HG03432 (cell line): Measurements from ENCODE around the gene C15orf40.
"Not testable (repeated sequence)": the region's sequence is repeated elsewhere in the genome, so short reads cannot be mapped to it uniquely, and the experiment has no call there.

ENCODE experiments used
- ATAC-seq: cut with Tn5 transposase; IDR thresholded peaks from one replicate; pipeline ENCODE4 v1.9.1; 2021; ENCODE audit warnings: mild to moderate bottlenecking, moderate library complexity; ENCODE audit not compliant: unreplicated experiment

C15orf40 gene

DNA sequence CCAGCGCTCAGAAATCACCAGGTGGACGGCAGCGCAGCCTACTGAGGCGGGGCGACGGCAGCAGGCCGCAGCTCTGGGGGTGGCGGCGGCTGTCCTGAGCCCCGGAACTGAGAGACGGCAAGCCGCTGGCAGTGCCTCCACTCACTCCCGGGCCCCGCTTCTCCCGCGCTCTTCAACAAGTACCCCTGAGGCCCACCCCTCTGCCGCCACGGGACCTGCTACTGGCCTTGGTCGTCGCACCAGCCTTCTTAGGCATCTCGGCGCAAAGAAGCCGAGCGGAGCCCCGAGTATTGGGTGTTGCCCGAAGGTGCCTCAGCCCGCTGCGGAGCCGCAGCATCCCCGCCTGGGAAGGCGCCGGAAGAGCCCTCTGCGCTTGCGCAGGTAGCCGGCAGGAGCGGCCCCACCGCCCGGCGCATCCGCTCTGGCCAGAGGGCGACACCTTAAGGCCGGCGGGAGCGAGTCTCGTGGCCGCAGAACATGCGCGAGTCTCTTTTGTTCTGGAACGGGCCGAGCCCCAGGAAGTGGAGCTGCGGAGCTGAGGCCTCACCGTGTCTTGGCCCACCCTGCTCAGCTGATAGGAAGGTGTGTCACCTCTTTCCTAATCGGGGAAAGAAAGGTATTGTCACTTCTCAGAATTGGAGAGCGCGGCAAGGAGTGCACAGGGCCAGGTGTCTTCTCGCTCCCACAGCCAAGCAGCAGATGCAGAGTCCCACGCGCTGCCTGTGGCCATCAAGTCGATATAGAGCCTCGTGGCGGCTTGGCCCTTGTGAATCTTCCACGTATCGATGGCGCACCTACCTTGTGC lies at the start of gene C15orf40:
Gene C15orf40 (minus strand): TSS at position 369 of the 805 bp plus-strand sequence. CDS start 32 bp downstream, at position 337.
- peak; percentile 91 for ATAC-seq

GRCh38 chr15:83057696-83058376 lies 46.4 kb upstream of the C15orf40 start:
- ATAC-seq, result no peak

GRCh38 chr15:83057002-83057401 lies 45.6 kb upstream of the C15orf40 start:
- no peak for ATAC-seq

- no peak for ATAC-seq
Observed at GRCh38 chr15:83053151-83053550, 41.7 kb upstream of the C15orf40 start.

- ATAC-seq, result no peak
Observed at GRCh38 chr15:83046558-83047127, 35.2 kb upstream of the C15orf40 start.

- ATAC-seq, result no peak
Observed at GRCh38 chr15:83044156-83044555, 32.7 kb upstream of the C15orf40 start.

DNA sequence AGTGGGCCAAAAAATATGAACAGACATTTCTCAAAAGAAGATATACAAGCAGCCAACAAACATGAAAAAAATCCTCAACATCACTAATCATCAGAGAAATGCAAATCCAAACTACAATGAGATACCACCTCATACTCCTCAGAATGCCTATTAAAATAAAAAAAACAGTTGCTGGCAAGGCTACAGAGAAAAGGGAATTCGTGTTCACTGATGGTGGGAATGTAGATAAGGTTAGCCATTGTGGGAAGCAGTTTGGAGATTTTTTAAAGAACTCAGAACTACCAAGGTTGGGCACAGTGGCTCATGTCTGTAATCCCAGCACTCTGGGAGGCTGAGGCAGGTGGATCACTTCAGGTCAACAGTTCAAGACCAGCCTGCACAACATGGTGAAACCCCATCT lies 27.8 kb upstream of the C15orf40 start:
- ATAC-seq, result no peak

GRCh38 chr15:83036253-83036652 lies 24.8 kb upstream of the C15orf40 start:
- ATAC-seq, result no peak

DNA sequence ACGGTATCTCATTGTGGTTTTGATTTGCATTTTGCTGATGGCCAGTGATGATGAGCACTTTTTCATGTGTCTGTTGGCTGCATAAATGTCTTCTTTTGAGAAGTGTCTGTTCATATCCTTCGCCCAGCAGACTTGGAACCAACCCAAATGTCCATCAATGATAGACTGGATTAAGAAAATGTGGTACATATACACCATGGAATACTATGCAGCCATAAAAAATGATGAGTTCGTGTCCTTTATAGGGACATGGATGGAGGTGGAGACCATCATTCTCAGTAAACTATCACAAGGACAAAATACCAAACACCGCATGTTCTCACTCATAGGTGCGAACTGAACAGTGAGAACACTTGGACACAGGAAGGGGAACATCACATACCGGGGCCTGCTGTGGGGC lies 19.8 kb upstream of the C15orf40 start:
- not testable (repeated sequence) for ATAC-seq

GRCh38 chr15:83030021-83030420 lies 18.6 kb upstream of the C15orf40 start:
- no peak for ATAC-seq

DNA sequence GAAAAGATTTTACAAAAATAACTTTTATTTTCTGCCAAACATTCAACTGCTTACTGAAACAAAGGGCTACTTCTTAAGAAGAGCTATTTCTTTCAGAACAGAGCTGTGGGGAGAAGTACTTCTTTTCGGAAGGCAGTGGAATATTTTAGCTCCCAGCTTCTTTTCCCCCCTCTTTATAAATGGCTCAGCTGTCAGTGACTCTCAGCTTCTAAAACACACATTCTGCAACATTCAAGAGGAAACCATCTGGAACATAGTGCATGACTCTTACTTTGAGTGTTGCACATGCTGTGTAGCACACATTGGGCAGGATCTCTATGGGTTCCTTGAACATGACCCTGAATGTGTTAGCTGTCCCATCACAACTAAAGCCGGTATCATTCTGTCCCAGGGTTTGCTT lies 7.0 kb upstream of the C15orf40 start:
- ATAC-seq, result no peak

DNA sequence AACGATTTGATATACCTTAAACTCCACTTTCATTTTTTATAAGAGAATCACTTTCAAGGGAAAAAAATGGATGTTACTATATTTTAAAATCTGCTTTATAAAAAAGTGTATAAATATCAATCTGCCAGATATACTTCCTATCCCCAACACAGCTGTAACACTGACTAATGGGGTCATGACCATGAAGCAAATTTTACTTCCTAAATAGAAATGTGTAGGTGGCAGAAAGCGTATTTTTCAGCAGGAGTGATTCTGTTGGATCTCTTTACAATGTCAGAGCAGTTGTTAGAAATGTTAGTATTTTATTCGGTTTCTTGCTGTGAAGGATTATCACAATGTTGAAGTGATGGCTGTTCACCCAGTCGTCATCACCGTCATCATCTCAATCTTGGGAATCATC lies 5.5 kb upstream of the C15orf40 start:
- ATAC-seq, result no peak

DNA sequence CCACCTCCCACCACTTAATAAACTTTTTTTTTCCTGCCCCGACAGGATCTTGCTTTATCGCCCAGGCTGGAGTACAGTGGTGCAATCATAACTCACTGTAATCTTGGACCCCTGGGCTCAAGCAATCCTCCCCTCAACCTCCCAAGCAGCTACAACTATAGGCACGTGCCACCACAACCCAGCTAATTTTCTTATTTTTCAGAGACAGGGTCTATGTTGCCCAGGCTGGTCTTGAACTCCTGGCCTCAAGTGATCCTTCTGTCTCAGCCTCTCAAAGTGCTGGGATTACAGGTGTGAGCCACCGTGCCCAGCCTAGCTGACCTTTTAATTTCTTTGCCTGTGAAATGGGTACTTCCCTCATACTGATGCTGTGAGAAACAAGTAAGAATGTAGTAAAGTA lies 3.9 kb upstream of the C15orf40 start:
- no peak for ATAC-seq

GRCh38 chr15:83014205-83014653 lies 2.8 kb upstream of the C15orf40 start:
- no peak for ATAC-seq

DNA sequence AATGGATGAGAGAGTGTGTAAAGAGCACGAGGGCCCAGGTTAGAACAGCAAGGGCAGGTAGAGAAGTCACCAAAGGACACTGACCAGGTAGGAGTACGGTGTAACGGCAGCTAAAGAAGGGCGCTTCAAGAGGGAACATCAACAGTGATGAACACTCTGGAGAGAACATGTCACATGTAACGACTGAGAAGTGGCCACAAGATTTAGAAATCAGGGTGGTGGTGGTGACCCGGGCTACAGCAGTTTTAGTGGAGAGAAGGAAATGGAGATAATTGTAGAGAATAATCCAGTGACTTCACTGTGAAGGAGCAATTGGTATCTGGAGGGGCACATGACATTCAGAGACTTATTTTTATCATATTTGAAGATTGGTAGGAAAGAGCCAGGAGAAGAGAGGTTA lies 1.2 kb upstream of the C15orf40 start:
- ATAC-seq, result no peak

DNA sequence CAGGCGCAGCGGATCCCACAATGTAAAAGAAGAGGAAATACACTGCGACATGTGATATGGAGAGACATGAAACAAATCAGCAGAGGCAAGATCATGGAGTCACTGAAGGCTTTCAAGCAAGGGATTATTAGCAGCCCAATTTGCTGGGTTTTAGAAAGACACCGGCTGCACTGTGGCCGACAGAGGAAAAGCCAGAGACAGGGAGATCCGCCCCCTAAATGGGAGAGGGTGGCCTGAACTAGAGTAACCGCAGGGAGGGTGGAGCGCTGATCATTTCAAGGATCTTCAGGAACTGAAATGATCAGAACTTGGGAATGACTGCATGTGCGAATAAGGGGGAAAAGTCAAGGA lies 612 bp upstream of the C15orf40 start:
- ATAC-seq, result no peak

GRCh38 chr15:83010709-83011270 lies 649 bp downstream of the C15orf40 start:
- peak; percentile 70 for ATAC-seq

DNA sequence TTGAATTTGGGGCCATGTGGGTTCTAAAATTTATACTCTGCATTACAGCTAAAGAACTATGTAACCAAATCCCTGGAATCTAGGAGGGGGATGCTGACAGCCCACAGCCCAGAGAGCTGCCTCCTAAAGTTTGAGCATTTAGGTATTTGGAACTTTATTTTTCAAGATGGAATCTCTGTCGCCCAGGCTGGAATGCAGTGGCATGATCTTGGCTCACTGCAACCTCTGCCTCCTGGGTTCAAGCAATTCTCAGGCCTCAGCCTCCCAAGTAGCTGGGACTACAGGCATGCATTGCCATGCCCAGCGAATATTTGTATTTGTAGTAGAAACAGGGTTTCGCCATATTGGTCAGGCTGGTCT lies 10.8 kb downstream of the C15orf40 start:
- ATAC-seq, result not testable (repeated sequence)

GRCh38 chr15:82999905-83000671 lies 11.4 kb downstream of the C15orf40 start:
- ATAC-seq, result peak; percentile 75

DNA sequence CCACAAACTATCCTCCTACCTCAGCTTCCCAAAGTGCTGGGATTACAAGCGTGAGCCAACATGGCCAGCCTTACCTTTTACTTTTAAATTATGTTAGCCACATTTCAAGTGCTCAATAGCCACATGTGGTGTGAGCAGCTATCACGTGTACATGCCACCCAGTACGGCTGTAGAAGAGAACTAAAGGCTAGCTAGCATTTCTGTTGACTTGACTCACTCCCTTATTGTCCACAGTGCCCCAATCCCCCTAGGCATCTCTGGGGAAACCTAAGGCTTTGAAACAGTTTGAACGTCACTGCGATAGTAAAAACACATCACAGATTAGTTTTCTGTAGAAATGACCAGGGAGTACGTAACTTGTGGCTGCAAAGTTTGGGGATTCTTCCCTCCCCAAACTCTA lies 12.0 kb downstream of the C15orf40 start:
- no peak for ATAC-seq

GRCh38 chr15:82995938-82996337 lies 15.5 kb downstream of the C15orf40 start:
- ATAC-seq, result no peak
